HG02943 (cell line): ENCODE data around the gene PCF11.
"Not testable (repeated sequence)": the region's sequence is repeated elsewhere in the genome, so short reads cannot be mapped to it uniquely, and the experiment has no call there.

Experiments
- ATAC-seq: cut with Tn5 transposase; IDR thresholded peaks from one replicate; pipeline ENCODE4 v1.9.1; 2021; ENCODE audit warnings: mild to moderate bottlenecking, low read depth, moderate library complexity; ENCODE audit not compliant: unreplicated experiment

PCF11 gene

GRCh38 chr11:83156996-83157593, at the start of gene PCF11:
Gene PCF11 (plus strand): TSS chr11:83157131. CDS start chr11:83157440, 309 bp downstream.
- peak; percentile 9 for ATAC-seq

- ATAC-seq, result no peak
Observed at GRCh38 chr11:83112886-83113285, 44.0 kb upstream of the PCF11 start.

GRCh38 chr11:83115026-83115425, 41.9 kb upstream of the PCF11 start:
- ATAC-seq, result no peak

GRCh38 chr11:83115551-83115950, 41.4 kb upstream of the PCF11 start:
- no peak for ATAC-seq

- no peak for ATAC-seq
Observed at GRCh38 chr11:83116015-83116641, 40.8 kb upstream of the PCF11 start.

GRCh38 chr11:83118814-83119213, 38.1 kb upstream of the PCF11 start:
- ATAC-seq, result no peak

GRCh38 chr11:83119216-83119615, 37.7 kb upstream of the PCF11 start:
- no peak for ATAC-seq

- ATAC-seq, result no peak
Observed at GRCh38 chr11:83120327-83120726, 36.6 kb upstream of the PCF11 start.

- no peak for ATAC-seq
Observed at GRCh38 chr11:83122050-83122449, 34.9 kb upstream of the PCF11 start.

GRCh38 chr11:83122766-83123165, 34.2 kb upstream of the PCF11 start:
- no peak for ATAC-seq

GRCh38 chr11:83124636-83125424, 32.1 kb upstream of the PCF11 start:
- no peak for ATAC-seq

GRCh38 chr11:83125577-83125976, 31.4 kb upstream of the PCF11 start:
- no peak for ATAC-seq

- ATAC-seq, result no peak
Observed at GRCh38 chr11:83127310-83127637, 29.7 kb upstream of the PCF11 start.

GRCh38 chr11:83132191-83132590, 24.7 kb upstream of the PCF11 start:
- ATAC-seq, result no peak

GRCh38 chr11:83133266-83133665, 23.7 kb upstream of the PCF11 start:
- not testable (repeated sequence) for ATAC-seq

GRCh38 chr11:83139310-83139709, 17.6 kb upstream of the PCF11 start:
- no peak for ATAC-seq

GRCh38 chr11:83140691-83141455, 16.1 kb upstream of the PCF11 start:
- ATAC-seq, result peak; percentile 92

GRCh38 chr11:83147895-83148294, 9.0 kb upstream of the PCF11 start:
- no peak for ATAC-seq

GRCh38 chr11:83150450-83150849, 6.5 kb upstream of the PCF11 start:
- ATAC-seq, result no peak

GRCh38 chr11:83151274-83151977, 5.5 kb upstream of the PCF11 start:
- ATAC-seq, result no peak
